Measurements from ENCODE around the gene FILIP1L.

Gene FILIP1L

GRCh38 chr3:100114413-100115030 lies at the start of gene FILIP1L:
FILIP1L (minus strand) TSS chr3:100114501.
- no peak for DNase-seq

GRCh38 chr3:100163787-100164186 lies 49.5 kb upstream of the FILIP1L start:
- DNase-seq, result no peak

GRCh38 chr3:100160521-100160920 lies 46.2 kb upstream of the FILIP1L start:
- DNase-seq, result no peak

- DNase-seq, result no peak
Measured at GRCh38 chr3:100159331-100160153, 45.2 kb upstream of the FILIP1L start.

- peak; percentile 57 for DNase-seq
Measured at GRCh38 chr3:100158918-100159330, 44.6 kb upstream of the FILIP1L start.

- no peak for DNase-seq
Measured at GRCh38 chr3:100157685-100158084, 43.4 kb upstream of the FILIP1L start.

- DNase-seq, result no peak
Measured at GRCh38 chr3:100155590-100155989, 41.3 kb upstream of the FILIP1L start.

- DNase-seq, result no peak
Measured at GRCh38 chr3:100155128-100155527, 40.8 kb upstream of the FILIP1L start.

- DNase-seq, result no peak
Measured at GRCh38 chr3:100154171-100154570, 39.9 kb upstream of the FILIP1L start.

- no peak for DNase-seq
Measured at GRCh38 chr3:100151024-100151707, 36.9 kb upstream of the FILIP1L start.

GRCh38 chr3:100150473-100150872 lies 36.2 kb upstream of the FILIP1L start:
- no peak for DNase-seq

- no peak for DNase-seq
Measured at GRCh38 chr3:100149713-100150415, 35.6 kb upstream of the FILIP1L start.

GRCh38 chr3:100149130-100149529 lies 34.8 kb upstream of the FILIP1L start:
- DNase-seq, result peak; percentile 7

GRCh38 chr3:100144255-100144866 lies 30.1 kb upstream of the FILIP1L start:
- DNase-seq, result no peak

- no peak for DNase-seq
Measured at GRCh38 chr3:100141586-100141985, 27.3 kb upstream of the FILIP1L start.

GRCh38 chr3:100140976-100141375 lies 26.7 kb upstream of the FILIP1L start:
- DNase-seq, result no peak

GRCh38 chr3:100136921-100137320 lies 22.6 kb upstream of the FILIP1L start:
- no peak for DNase-seq

- no peak for DNase-seq
Measured at GRCh38 chr3:100131241-100131640, 16.9 kb upstream of the FILIP1L start.

GRCh38 chr3:100129941-100130340 lies 15.6 kb upstream of the FILIP1L start:
- no peak for DNase-seq

GRCh38 chr3:100128565-100128964 lies 14.3 kb upstream of the FILIP1L start:
- no peak for DNase-seq

GRCh38 chr3:100127792-100128191 lies 13.5 kb upstream of the FILIP1L start:
- no peak for DNase-seq

- no peak for DNase-seq
Measured at GRCh38 chr3:100125161-100125938, 11.0 kb upstream of the FILIP1L start.
